Measurements from ENCODE around the gene SKI.

Gene SKI

DNA sequence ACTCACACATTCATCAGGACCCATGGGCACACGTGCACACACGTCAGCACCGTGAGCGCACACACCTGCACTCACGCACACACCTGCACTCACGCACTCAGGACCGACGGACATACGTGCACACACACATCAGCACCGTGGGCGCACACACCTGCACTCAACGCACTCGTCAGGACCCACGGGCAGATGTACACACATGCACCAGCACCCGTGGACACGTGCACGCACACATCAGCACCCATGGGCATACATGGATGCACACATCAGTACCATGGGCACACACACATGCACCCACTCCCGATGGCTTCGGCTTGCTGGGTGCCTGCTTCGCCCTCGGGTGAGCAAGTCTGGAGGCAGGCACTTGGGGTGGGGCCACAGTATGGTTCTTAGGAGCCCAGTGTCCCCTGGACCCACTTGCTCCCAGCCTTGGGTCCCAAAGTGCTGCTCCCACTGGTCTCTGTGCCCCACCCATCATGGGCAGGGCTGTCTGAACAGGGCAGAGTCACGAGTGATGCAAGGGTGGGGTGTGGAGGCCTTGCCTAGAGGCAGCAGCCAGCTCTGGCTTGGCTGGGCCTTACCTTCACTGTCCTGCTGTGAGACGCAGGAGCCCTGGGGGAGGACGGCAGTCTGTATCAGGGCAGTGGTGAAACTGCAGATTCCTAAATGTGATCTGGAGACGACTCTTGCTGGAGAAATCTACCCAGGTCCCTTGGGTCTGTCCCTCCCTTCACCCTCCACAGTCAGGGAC is 49.8 kb downstream of the SKI start:
- no peak for DNase-seq (ENCODE audit: low read depth)

DNA sequence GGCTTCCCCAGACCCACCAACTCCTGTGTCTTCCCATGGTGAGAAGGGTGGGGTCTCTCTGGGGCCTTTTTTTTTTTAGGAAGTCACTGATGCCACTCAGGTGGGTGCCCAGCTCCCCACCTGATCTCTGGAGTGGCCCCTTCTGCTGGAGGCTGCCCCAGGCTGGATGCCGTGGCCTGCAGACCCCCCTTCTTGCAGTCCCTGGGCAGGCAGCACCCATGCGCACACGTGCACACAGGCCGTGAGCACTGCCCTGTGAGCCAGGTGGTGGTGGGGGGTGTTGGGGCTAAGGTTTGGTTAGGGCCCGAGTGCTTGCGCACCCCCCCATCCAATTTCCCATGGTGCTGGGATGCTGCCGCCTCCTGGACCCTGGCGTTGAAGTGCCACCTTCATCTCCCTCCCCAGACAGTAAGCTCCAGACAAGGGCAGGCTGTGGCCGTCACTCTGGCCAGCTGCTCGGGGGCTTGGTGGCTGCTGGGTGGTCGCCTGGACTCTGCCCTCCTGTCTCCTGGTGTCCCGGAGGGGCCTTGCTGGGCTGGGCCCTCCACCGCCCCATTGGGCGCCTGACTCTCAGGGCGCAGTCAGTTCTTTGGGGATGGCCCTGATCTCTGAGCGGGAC is 50.6 kb downstream of the SKI start:
- DNase-seq (ENCODE audit: low read depth) = no peak

DNA sequence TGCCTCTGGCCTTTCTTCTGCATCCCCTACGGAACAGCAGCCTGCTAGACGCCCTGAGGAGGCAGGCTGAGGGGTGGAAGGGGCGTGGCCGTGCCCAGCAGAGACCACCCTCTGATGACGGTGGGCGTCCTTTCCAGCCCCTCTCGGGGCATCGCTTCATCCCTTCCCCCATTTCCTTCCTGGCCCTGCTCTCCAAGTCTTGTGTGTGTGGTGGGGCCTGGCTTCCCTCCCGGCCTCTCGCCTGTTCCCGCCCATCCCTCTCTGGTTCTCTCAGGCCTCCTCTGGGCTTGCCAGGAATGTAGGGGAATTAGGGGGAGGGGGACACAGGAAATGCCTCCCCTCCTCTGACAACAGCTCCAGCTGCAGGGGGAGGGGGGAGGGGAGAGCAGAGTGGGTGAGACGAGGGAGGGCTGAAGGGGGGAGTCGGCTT is 51.1 kb downstream of the SKI start:
- no peak for DNase-seq (ENCODE audit: low read depth)

DNA sequence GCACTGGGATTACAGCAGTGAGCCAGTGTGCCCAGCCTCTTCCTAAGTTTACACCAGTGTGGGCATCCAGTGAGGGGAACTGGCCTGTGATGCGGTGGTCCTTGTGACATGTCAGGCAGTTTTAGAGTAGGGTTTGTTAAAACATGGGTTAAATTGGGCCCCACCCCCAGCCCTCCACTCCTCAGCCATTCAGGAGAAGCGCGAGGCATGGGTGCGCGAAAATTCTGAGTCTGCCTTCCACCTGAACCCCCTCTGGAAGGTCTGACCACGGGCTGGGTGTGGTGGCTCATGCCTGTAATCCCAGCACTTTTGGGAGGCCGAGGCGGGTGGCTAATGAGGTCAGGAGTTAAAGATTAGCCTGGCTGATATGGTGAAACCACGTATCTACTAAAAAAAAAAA is 51.7 kb downstream of the SKI start:
- DNase-seq (ENCODE audit: low read depth) = no peak

GRCh38 chr1:2282556-2283270 is 54.6 kb downstream of the SKI start:
- DNase-seq (ENCODE audit: low read depth) = no peak

DNA sequence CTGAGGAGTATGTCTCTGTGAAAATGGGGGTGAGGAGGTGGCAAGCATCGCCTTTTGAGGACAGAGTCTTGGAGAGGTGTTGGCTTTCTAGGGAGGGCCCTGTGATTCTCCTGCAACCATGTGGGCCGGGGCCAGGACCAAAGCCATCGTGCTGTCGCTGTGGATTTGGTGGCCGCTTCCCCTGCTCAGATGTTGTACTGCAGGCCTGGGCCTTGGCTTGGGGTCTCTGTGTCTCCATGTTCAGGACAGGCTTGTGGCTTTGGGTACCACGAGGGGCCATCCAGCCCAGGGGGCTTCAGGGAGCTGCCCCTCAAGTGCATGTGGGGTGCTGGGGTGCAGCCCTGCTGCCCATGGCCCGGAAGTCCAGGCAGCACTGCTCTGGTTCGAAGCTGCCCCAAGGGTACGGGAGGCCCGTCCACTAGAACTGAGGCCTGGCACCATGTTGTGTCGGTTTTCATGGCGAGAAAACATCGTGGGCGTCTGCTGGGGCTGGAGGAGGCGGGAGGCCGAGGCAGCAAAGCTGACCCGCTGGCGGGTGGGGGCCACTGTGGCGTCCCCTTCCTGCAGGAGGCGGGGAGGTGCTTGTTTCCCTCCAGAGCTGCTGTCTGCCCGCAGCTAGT is 55.4 kb downstream of the SKI start:
- no peak for DNase-seq (ENCODE audit: low read depth)

DNA sequence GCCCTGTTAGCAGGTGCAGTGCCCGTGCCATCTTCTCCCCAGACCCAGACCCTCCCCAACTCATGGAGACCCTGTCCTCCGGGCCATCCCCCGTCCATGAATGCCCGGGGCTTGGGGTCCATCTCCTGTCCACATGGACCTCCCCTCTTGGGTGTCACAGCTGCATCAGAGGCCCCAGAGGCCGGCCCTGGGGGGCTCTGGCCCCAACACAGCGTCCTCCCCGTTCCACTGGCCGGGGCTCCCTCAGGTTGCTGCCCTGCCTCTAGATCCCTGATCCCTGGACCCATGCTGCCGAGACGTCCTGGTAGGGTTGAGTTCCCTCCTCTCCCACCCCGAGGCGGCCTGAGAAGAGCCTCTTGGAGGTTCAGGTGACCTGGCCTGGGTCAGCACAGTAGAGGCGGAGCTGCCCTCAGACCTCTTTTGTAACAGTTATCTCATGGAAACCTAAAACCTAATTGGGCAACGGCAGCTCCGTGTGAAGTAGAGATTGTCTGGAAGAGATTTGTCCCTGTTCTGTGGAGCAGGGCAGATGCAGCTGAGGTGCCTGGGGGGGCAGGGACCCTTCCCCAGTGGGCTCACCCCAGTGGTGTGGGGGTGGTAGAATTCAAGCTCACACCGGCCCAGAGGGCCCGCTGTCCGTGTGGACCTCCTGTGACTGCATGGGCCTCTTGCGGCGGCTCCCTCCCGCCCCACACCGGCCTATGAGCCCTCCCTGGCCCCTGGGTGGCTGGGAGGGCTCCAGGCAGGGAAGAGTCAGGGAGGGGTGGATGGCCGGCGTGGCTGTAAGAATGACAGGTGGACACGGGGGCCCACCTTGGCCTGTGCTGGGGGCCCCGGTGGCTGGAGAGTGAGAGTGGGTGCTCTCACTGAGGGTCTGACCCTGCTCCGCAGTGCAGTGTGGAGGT is 56.1 kb downstream of the SKI start:
- DNase-seq (ENCODE audit: low read depth) = no peak

DNA sequence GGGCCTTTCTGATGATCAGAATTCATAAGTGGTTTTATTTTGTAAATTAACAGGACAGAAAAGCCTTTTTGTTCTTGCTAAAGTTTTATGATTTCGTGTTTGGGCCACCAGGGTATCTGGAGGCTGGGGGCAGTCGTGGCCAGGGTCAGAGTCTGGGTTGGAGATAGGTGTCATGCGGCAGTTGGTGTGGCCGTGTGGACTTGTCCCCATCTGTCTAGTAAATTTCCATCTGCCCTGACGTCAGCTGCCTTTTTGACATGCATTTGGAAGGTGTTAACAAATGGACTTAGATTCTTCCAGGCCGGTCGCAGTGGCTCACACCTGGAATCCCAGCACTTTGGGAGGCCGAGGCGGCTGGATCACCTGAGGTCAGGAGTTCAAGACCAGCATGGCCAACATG is 56.8 kb downstream of the SKI start:
- no peak for DNase-seq (ENCODE audit: low read depth)

DNA sequence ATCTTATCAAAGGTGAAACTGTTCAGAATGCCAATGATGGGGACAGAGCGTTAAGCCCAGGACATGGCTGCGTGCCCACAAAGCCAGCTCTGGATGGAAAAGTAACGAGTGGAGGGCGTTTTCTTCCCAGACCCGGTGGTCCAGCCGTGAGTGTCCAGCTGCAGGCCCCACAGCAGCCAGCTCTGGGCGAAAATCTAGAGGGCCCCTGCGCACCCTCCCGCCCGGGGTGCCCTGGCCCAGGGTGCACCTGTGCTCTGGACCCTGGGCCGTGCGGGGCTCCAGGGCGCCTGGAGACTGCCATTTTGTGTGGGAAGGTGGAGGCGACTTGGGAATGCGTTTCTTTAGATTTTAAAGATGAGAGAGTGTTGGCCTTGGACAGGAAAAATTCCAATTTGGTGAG is 58.8 kb downstream of the SKI start:
- no peak for DNase-seq (ENCODE audit: low read depth)

DNA sequence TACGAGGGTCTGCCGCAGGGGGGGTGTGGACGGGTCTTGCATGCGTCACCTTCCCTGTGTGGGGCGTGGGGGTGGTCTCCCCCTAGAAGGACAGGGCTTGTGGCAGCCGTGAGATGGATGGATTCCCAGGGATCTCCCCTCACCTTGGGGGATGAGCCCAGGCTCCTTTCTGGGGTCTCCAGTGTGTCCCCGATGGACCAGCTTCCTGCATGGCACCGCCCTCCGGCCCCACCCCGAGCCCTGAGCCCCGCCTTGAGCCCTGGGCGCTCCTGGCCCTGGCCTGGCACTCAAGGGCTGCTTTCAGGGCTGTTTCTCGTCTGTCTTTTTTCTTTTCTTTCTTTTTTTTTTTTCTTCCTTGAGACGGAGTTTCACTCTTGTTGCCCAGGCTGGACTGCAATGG is 59.5 kb downstream of the SKI start:
- DNase-seq (ENCODE audit: low read depth) = no peak

GRCh38 chr1:2288311-2288710 is 60.2 kb downstream of the SKI start:
- no peak for DNase-seq (ENCODE audit: low read depth)

DNA sequence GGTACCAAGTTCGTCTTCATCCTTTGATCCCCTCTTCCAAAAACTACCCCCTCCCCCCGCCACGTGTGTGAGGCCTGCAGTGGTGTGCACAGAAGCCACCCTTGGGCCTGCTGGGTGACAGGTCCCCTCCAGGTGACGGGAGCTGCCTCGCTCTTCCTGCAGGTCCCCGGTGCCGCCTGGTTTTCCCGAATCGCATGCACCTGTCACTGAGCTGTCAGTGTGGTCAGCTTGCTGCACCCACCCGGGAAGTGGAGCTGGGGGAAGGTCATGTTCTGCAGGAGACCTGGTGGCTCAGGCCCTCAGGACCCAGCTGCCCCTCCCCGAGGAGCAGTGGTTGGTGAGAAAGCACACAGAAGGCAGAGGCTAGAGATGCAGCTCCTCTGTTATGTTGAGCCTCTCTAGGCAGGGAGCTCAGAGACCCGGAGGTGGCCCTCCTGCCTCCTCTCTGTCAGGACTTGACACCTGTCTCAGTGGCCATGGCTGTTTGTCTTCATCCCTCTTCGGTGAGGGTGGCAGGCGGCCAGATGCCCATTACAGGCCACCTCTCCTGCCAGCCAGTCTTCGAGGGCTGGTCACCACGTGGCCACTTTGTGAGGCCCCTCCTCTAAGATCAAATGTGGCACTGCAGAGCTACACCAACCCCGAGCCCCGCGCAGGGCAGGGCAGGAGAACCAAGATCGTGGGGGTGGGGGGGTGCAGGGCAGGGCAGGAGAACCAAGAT is 60.9 kb downstream of the SKI start:
- DNase-seq (ENCODE audit: low read depth) = no peak

GRCh38 chr1:2289607-2290006 is 61.5 kb downstream of the SKI start:
- DNase-seq (ENCODE audit: low read depth) = no peak

GRCh38 chr1:2290171-2290578 is 62.1 kb downstream of the SKI start:
- no peak for DNase-seq (ENCODE audit: low read depth)

GRCh38 chr1:2290595-2291510 is 62.7 kb downstream of the SKI start:
- peak; percentile 56 for DNase-seq (ENCODE audit: low read depth)

GRCh38 chr1:2291577-2291976 is 63.5 kb downstream of the SKI start:
- no peak for DNase-seq (ENCODE audit: low read depth)

DNA sequence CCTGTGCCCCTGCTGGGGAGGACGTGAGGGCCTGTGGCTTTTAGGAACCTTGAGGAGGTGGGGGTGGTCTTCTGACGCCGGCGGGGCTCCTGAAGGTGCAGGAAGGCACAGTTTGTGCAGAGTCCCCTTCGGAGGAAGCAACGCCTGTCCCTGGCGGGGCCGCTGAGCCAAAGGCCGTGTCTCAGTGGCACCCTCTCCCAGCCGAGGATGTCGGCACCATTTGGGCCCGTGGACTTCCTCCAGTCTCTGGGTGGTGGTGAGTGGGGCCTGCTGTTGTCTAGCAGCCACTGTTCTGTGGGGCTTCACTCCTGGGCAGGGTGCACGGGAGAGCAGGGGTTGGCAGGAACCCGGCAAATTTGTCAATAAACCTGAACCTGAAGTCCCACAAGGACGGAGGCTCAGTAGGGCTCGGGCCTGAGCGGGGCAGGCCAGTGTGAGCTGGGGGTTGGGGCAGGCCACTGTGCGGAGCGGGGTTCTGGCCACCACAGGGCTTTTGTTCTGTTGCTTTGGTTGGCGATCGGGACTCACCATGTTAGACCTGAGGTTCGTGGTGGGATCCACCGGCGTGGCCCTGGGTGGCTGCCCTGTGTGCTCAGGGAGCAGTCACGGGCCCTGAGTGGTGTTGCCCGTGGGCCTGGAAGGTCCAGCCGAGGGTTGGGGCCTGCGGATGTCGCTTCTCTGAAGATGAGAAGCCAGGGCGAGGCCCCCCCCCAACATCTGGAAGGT is 64.8 kb downstream of the SKI start:
- DNase-seq (ENCODE audit: low read depth) = no peak

- no peak for DNase-seq (ENCODE audit: low read depth)
Observed at GRCh38 chr1:2294033-2294724, 66.1 kb downstream of the SKI start.

DNA sequence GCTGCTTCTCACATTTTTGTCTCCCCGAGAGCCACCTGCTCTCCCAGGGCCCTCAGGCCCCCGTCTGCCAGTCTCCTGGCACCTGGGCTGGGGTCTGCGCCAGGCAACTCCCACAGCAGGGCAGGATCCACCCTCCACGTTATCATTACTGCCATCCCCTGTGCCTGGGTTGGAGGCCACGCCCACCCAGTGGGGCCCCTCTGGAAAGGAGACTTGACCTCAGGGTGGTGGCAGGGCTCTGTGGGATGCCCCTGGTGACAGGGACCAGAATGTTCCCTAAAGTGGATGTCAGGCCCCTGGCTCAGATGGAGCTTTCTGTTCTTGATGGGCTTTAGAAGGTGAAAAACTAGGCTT is 66.6 kb downstream of the SKI start:
- DNase-seq (ENCODE audit: low read depth) = no peak
